Limb (tissue), 2 donors: Measurements from ENCODE around the gene CSF3R.
A peak's percentile ranks its signal among the peaks of the same experiment; 100 is the strongest.

Experiments
- DNase-seq, 2 donors: peaks; one replicate each; pipeline ENCODE4 v3.0.0-alpha.2; 2016; ENCODE audit errors: extremely low spot score in 2 of 2

Gene CSF3R

GRCh38 chr1:36482724-36483388, at the start of gene CSF3R:
TSS of gene CSF3R (minus strand) at chr1:36482913. CDS start at chr1:36479496, 3,417 bp downstream.
- DNase-seq = no peak

- no peak for DNase-seq
These were observed 49.1 kb upstream of the CSF3R start for GRCh38 chr1:36531833-36532232.

GRCh38 chr1:36530791-36531190, 48.1 kb upstream of the CSF3R start:
- DNase-seq = peak in 1 of 2 donors; percentile 12

GRCh38 chr1:36530261-36530660, 47.5 kb upstream of the CSF3R start:
- peak in 1 of 2 donors; percentile 17 for DNase-seq

- no peak for DNase-seq
These were observed 47.1 kb upstream of the CSF3R start for GRCh38 chr1:36529769-36530260.

- no peak for DNase-seq
These were observed 45.9 kb upstream of the CSF3R start for GRCh38 chr1:36528361-36529349.

GRCh38 chr1:36525166-36525565, 42.5 kb upstream of the CSF3R start:
- DNase-seq = no peak

- DNase-seq = no peak
These were observed 41.8 kb upstream of the CSF3R start for GRCh38 chr1:36524359-36525062.

- no peak for DNase-seq
These were observed 41.1 kb upstream of the CSF3R start for GRCh38 chr1:36523850-36524249.

- no peak for DNase-seq
These were observed 40.5 kb upstream of the CSF3R start for GRCh38 chr1:36523230-36523495.

GRCh38 chr1:36522461-36523229, 39.9 kb upstream of the CSF3R start:
- DNase-seq = no peak

- DNase-seq = no peak
These were observed 39.3 kb upstream of the CSF3R start for GRCh38 chr1:36522021-36522420.

- DNase-seq = no peak
These were observed 38.2 kb upstream of the CSF3R start for GRCh38 chr1:36520771-36521420.

GRCh38 chr1:36520056-36520455, 37.3 kb upstream of the CSF3R start:
- DNase-seq = no peak

GRCh38 chr1:36517011-36517771, 34.5 kb upstream of the CSF3R start:
- no peak for DNase-seq

- DNase-seq = peak; percentile 51 to 61
These were observed 33.8 kb upstream of the CSF3R start for GRCh38 chr1:36516372-36517010.

- DNase-seq = no peak
These were observed 32.8 kb upstream of the CSF3R start for GRCh38 chr1:36515315-36516138.

GRCh38 chr1:36514501-36514900, 31.8 kb upstream of the CSF3R start:
- DNase-seq = no peak
